ENCODE measurements around the gene TPM2.

The TPM2 gene

GRCh38 chr9:35698231-35698630, 8.5 kb upstream of the TPM2 start:
- no peaks in the 10 kb centered on the region for H3K79me1 ChIP-seq (ENCODE audit: low read length)
- H3K4me2 ChIP-seq (ENCODE audit: low read length) = no peak overlapping the region
- H3K4me1 ChIP-seq (ENCODE audit: control insufficient read depth, low read depth, low read length) = no peaks in the 10 kb centered on the region
- no peak overlapping the region for H2AK5ac ChIP-seq (ENCODE audit: low read length)
- no peak overlapping the region for H2BK5ac ChIP-seq (ENCODE audit: low read length)
- no peak for DNase-seq
- no peak overlapping the region for H2BK15ac ChIP-seq (replicated peaks; ENCODE audit: low read depth)
- H3K79me2 ChIP-seq (ENCODE audit: control insufficient read depth, insufficient read depth, low read length) = no peaks in the 10 kb centered on the region
- H3K9ac ChIP-seq (ENCODE audit: low read length) = no peak overlapping the region
- H3K56ac ChIP-seq (ENCODE audit: low read length) = no peak overlapping the region
- WGBS (ENCODE audit: extremely low coverage, insufficient coverage, low lambda C conversion rate) = no CpG with 5 or more reads among the region's 5 CpGs
- H3K27me3 ChIP-seq (ENCODE audit: insufficient read depth, low read length, poor library complexity) = no peaks in the 10 kb centered on the region
- no peak overlapping the region for H4K5ac ChIP-seq (ENCODE audit: low read length)
- H3K4me3 ChIP-seq (ENCODE audit: low read length) = no peak overlapping the region
- H4K8ac ChIP-seq (ENCODE audit: low read depth, low read length) = no peak overlapping the region
- no peak overlapping the region for H3K4ac ChIP-seq (ENCODE audit: low read depth, low read length)
- H3K36me3 ChIP-seq (ENCODE audit: control insufficient read depth, insufficient read depth, low read length) = peaks cover 36% of the 10 kb centered on the region
- no peak overlapping the region for H3K27ac ChIP-seq (ENCODE audit: low read depth, low read length)
- no peak overlapping the region for H2BK120ac ChIP-seq (ENCODE audit: low read depth, low read length)
- H3K18ac ChIP-seq (ENCODE audit: low read length) = no peak overlapping the region
- H3K23ac ChIP-seq (ENCODE audit: low read length) = no peak overlapping the region

GRCh38 chr9:35697486-35697885, 7.8 kb upstream of the TPM2 start:
- peaks cover 31% of the 10 kb centered on the region for H3K36me3 ChIP-seq (ENCODE audit: control insufficient read depth, insufficient read depth, low read length)
- H3K23ac ChIP-seq (ENCODE audit: low read length) = no peak overlapping the region
- no peak overlapping the region for H3K4ac ChIP-seq (ENCODE audit: low read depth, low read length)
- no peak overlapping the region for H3K27ac ChIP-seq (ENCODE audit: low read depth, low read length)
- no peak overlapping the region for H2AK5ac ChIP-seq (ENCODE audit: low read length)
- no peak overlapping the region for H3K56ac ChIP-seq (ENCODE audit: low read length)
- no peaks in the 10 kb centered on the region for H3K27me3 ChIP-seq (ENCODE audit: insufficient read depth, low read length, poor library complexity)
- no peak for DNase-seq
- H3K79me1 ChIP-seq (ENCODE audit: low read length) = no peaks in the 10 kb centered on the region
- H3K4me1 ChIP-seq (ENCODE audit: control insufficient read depth, low read depth, low read length) = no peaks in the 10 kb centered on the region
- H2BK15ac ChIP-seq (replicated peaks; ENCODE audit: low read depth) = no peak overlapping the region
- no peaks in the 10 kb centered on the region for H3K79me2 ChIP-seq (ENCODE audit: control insufficient read depth, insufficient read depth, low read length)
- no peak overlapping the region for H3K4me3 ChIP-seq (ENCODE audit: low read length)
- no peak overlapping the region for H2BK120ac ChIP-seq (ENCODE audit: low read depth, low read length)
- H4K8ac ChIP-seq (ENCODE audit: low read depth, low read length) = no peak overlapping the region
- H3K4me2 ChIP-seq (ENCODE audit: low read length) = no peak overlapping the region
- H3K18ac ChIP-seq (ENCODE audit: low read length) = no peak overlapping the region
- no peak overlapping the region for H4K5ac ChIP-seq (ENCODE audit: low read length)
- WGBS (ENCODE audit: extremely low coverage, insufficient coverage, low lambda C conversion rate) = no CpG with 5 or more reads among the region's 14 CpGs
- H3K9ac ChIP-seq (ENCODE audit: low read length) = no peak overlapping the region
- H2BK5ac ChIP-seq (ENCODE audit: low read length) = no peak overlapping the region

GRCh38 chr9:35696520-35697215, 6.9 kb upstream of the TPM2 start:
- H2AK5ac ChIP-seq (ENCODE audit: low read length) = no peak overlapping the region
- DNase-seq = peak; percentile 72
- H2BK5ac ChIP-seq (ENCODE audit: low read length) = no peak overlapping the region
- H3K79me1 ChIP-seq (ENCODE audit: low read length) = no peaks in the 10 kb centered on the region
- no CpG with 5 or more reads among the region's 9 CpGs for WGBS (ENCODE audit: extremely low coverage, insufficient coverage, low lambda C conversion rate)
- no peak overlapping the region for H2BK120ac ChIP-seq (ENCODE audit: low read depth, low read length)
- no peak overlapping the region for H3K18ac ChIP-seq (ENCODE audit: low read length)
- no peak overlapping the region for H4K5ac ChIP-seq (ENCODE audit: low read length)
- peaks cover 27% of the 10 kb centered on the region for H3K36me3 ChIP-seq (ENCODE audit: control insufficient read depth, insufficient read depth, low read length)
- no peak overlapping the region for H3K23ac ChIP-seq (ENCODE audit: low read length)
- no peak overlapping the region for H3K4me2 ChIP-seq (ENCODE audit: low read length)
- no peak overlapping the region for H3K9ac ChIP-seq (ENCODE audit: low read length)
- H4K8ac ChIP-seq (ENCODE audit: low read depth, low read length) = no peak overlapping the region
- no peak overlapping the region for H3K56ac ChIP-seq (ENCODE audit: low read length)
- H3K27me3 ChIP-seq (ENCODE audit: insufficient read depth, low read length, poor library complexity) = no peaks in the 10 kb centered on the region
- no peak overlapping the region for H3K4me3 ChIP-seq (ENCODE audit: low read length)
- H2BK15ac ChIP-seq (replicated peaks; ENCODE audit: low read depth) = no peak overlapping the region
- H3K79me2 ChIP-seq (ENCODE audit: control insufficient read depth, insufficient read depth, low read length) = no peaks in the 10 kb centered on the region
- H3K27ac ChIP-seq (ENCODE audit: low read depth, low read length) = no peak overlapping the region
- no peaks in the 10 kb centered on the region for H3K4me1 ChIP-seq (ENCODE audit: control insufficient read depth, low read depth, low read length)
- no peak overlapping the region for H3K4ac ChIP-seq (ENCODE audit: low read depth, low read length)

GRCh38 chr9:35695943-35696401, 6.2 kb upstream of the TPM2 start:
- H3K36me3 ChIP-seq (ENCODE audit: control insufficient read depth, insufficient read depth, low read length) = peaks cover 24% of the 10 kb centered on the region
- H3K9ac ChIP-seq (ENCODE audit: low read length) = no peak overlapping the region
- H3K4me3 ChIP-seq (ENCODE audit: low read length) = no peak overlapping the region
- no peak overlapping the region for H2BK15ac ChIP-seq (replicated peaks; ENCODE audit: low read depth)
- H3K4me2 ChIP-seq (ENCODE audit: low read length) = no peak overlapping the region
- no peak overlapping the region for H3K4ac ChIP-seq (ENCODE audit: low read depth, low read length)
- no peak overlapping the region for H3K18ac ChIP-seq (ENCODE audit: low read length)
- H2AK5ac ChIP-seq (ENCODE audit: low read length) = no peak overlapping the region
- no peak overlapping the region for H3K56ac ChIP-seq (ENCODE audit: low read length)
- no peaks in the 10 kb centered on the region for H3K79me2 ChIP-seq (ENCODE audit: control insufficient read depth, insufficient read depth, low read length)
- H3K4me1 ChIP-seq (ENCODE audit: control insufficient read depth, low read depth, low read length) = no peaks in the 10 kb centered on the region
- no peak overlapping the region for H2BK120ac ChIP-seq (ENCODE audit: low read depth, low read length)
- DNase-seq = no peak
- H4K5ac ChIP-seq (ENCODE audit: low read length) = no peak overlapping the region
- H3K23ac ChIP-seq (ENCODE audit: low read length) = no peak overlapping the region
- H3K27ac ChIP-seq (ENCODE audit: low read depth, low read length) = no peak overlapping the region
- no peak overlapping the region for H4K8ac ChIP-seq (ENCODE audit: low read depth, low read length)
- H3K79me1 ChIP-seq (ENCODE audit: low read length) = no peaks in the 10 kb centered on the region
- H3K27me3 ChIP-seq (ENCODE audit: insufficient read depth, low read length, poor library complexity) = no peaks in the 10 kb centered on the region
- H2BK5ac ChIP-seq (ENCODE audit: low read length) = no peak overlapping the region
- WGBS (ENCODE audit: extremely low coverage, insufficient coverage, low lambda C conversion rate) = no CpG with 5 or more reads among the region's 3 CpGs

- Histone ChIP-seq H3K4me1 (ENCODE audit: control insufficient read depth, low read depth, low read length) (peaks cover 10% of the 10 kb centered on the region), H3K56ac (ENCODE audit: low read length) (peak overlapping the region; percentile 93), H3K27ac (ENCODE audit: low read depth, low read length) (no peak overlapping the region), H3K4me3 (ENCODE audit: low read length) (no peak overlapping the region), H3K23ac (ENCODE audit: low read length) (no peak overlapping the region), H2BK120ac (ENCODE audit: low read depth, low read length) (no peak overlapping the region), H4K8ac (ENCODE audit: low read depth, low read length) (no peak overlapping the region), H3K9ac (ENCODE audit: low read length) (no peak overlapping the region), H4K5ac (ENCODE audit: low read length) (no peak overlapping the region), H2BK15ac (replicated peaks; ENCODE audit: low read depth) (no peak overlapping the region), H3K4me2 (ENCODE audit: low read length) (no peak overlapping the region), H3K79me1 (ENCODE audit: low read length) (peaks cover 22% of the 10 kb centered on the region), H3K4ac (ENCODE audit: low read depth, low read length) (no peak overlapping the region), H3K27me3 (ENCODE audit: insufficient read depth, low read length, poor library complexity) (no peaks in the 10 kb centered on the region), H3K36me3 (ENCODE audit: control insufficient read depth, insufficient read depth, low read length) (peaks cover 3% of the 10 kb centered on the region), H2BK5ac (ENCODE audit: low read length) (no peak overlapping the region), H3K18ac (ENCODE audit: low read length) (no peak overlapping the region), H2AK5ac (ENCODE audit: low read length) (no peak overlapping the region), H3K79me2 (ENCODE audit: control insufficient read depth, insufficient read depth, low read length) (peaks cover 23% of the 10 kb centered on the region)
- peak; percentile 55 for DNase-seq
- no CpG with 5 or more reads among the region's 13 CpGs for WGBS (ENCODE audit: extremely low coverage, insufficient coverage, low lambda C conversion rate)
Measured at GRCh38 chr9:35691757-35692301, 2.1 kb upstream of the TPM2 start.

GRCh38 chr9:35691334-35691650, 1.6 kb upstream of the TPM2 start:
- peak overlapping the region; percentile 41 for H3K4me3 ChIP-seq (ENCODE audit: low read length)
- peak overlapping the region; percentile 85 for H3K9ac ChIP-seq (ENCODE audit: low read length)
- H2BK120ac ChIP-seq (ENCODE audit: low read depth, low read length) = no peak overlapping the region
- peak overlapping the region; percentile 95 for H3K27ac ChIP-seq (ENCODE audit: low read depth, low read length)
- H3K18ac ChIP-seq (ENCODE audit: low read length) = no peak overlapping the region
- H3K56ac ChIP-seq (ENCODE audit: low read length) = peak overlapping the region; percentile 93
- peaks cover 1% of the 10 kb centered on the region for H3K36me3 ChIP-seq (ENCODE audit: control insufficient read depth, insufficient read depth, low read length)
- H4K5ac ChIP-seq (ENCODE audit: low read length) = no peak overlapping the region
- H3K27me3 ChIP-seq (ENCODE audit: insufficient read depth, low read length, poor library complexity) = no peaks in the 10 kb centered on the region
- H2AK5ac ChIP-seq (ENCODE audit: low read length) = no peak overlapping the region
- H2BK5ac ChIP-seq (ENCODE audit: low read length) = peak overlapping the region; percentile 54
- H4K8ac ChIP-seq (ENCODE audit: low read depth, low read length) = no peak overlapping the region
- H3K4ac ChIP-seq (ENCODE audit: low read depth, low read length) = no peak overlapping the region
- H3K79me2 ChIP-seq (ENCODE audit: control insufficient read depth, insufficient read depth, low read length) = peaks cover 23% of the 10 kb centered on the region
- H2BK15ac ChIP-seq (replicated peaks; ENCODE audit: low read depth) = no peak overlapping the region
- peaks cover 26% of the 10 kb centered on the region for H3K79me1 ChIP-seq (ENCODE audit: low read length)
- peaks cover 10% of the 10 kb centered on the region for H3K4me1 ChIP-seq (ENCODE audit: control insufficient read depth, low read depth, low read length)
- no peak overlapping the region for H3K23ac ChIP-seq (ENCODE audit: low read length)
- DNase-seq = peak; percentile 72
- H3K4me2 ChIP-seq (ENCODE audit: low read length) = peak overlapping the region; percentile 79
- no CpG with 5 or more reads among the region's 10 CpGs for WGBS (ENCODE audit: extremely low coverage, insufficient coverage, low lambda C conversion rate)
